Left ventricle myocardium superior (tissue), 1 donor: ENCODE data around the gene FCER1G. TPM values are rescaled to one million over a fixed set of nuclear protein-coding genes. Genes with fewer than 3 reads are reported as not detected.

Experiments
- ATAC-seq: fragments of 200-7000 bp; cut with Tn5 transposase; one replicate; pipeline ENCODE4 v1.9.1; 2020; ENCODE audit warnings: mild to moderate bottlenecking, moderate library complexity
- DNase-seq: peaks from one replicate; pipeline ENCODE4 v3.0.0-alpha.2; 2020
- intact Hi-C: fragments of 100-400 bp; cut with micrococcal nuclease; formaldehyde crosslinking; loops from one replicate; pipeline ENCODE4 v1.11.0; 2022
- long read RNA-seq: library from polyadenylated mRNA; unstranded; transcript quantifications from one replicate; pipeline ENCODE4 v2.0.0, GENCODE V29; 2021
- total RNA-seq: library from RNA; stranded (reverse); fragmentation: NEBNext Ultra II Directional; extraction: Animal tissue kit (Norgen Biotek cat#: 25700); gene quantifications from one replicate; pipeline ENCODE4 v1.2.1, GENCODE V29; 2021
- donor health status: DM: no; HTN: yes; CAD: no; lungs with severe emphysema.

Gene FCER1G
- total RNA-seq, result 24.8 TPM
- long read RNA-seq, transcript FCER1G-201 (5 exons, 591 nt), result major isoform, 14 of 17 reads
- long read RNA-seq, partial matches to known transcripts, result 1 of 17 reads
- long read RNA-seq, other reads (novel, unspliced or antisense), result 1 of 17 reads

GRCh38 chr1:161215076-161215475 lies at the start of gene FCER1G:
Gene FCER1G, plus strand, starts transcription at chr1:161215295. Its CDS starts 27 bp downstream, at chr1:161215322.
- DNase-seq (peak; percentile 69), ATAC-seq (peak; percentile 69)
- intact Hi-C loops, result no loop called here

- intact Hi-C loops, result no loop called here
These were observed 49.1 kb upstream of the FCER1G start, which contains the start of gene PPOX for GRCh38 chr1:161165742-161166668. Gene PPOX, plus strand, starts transcription at chr1:161166426. Its CDS starts 422 bp downstream, at chr1:161166848.

GRCh38 chr1:161166669-161167548 lies 48.2 kb upstream of the FCER1G start:
- ATAC-seq (no peak), DNase-seq (peak; percentile 37)
- intact Hi-C loops, result no loop called here

More at GRCh38 chr1:161165742-161166668, 49.1 kb upstream of the FCER1G start, which contains the start of gene PPOX:
- ATAC-seq, result peak; percentile 95
- peak; percentile 96 for DNase-seq

GRCh38 chr1:161168906-161169305 lies 46.2 kb upstream of the FCER1G start:
- DNase-seq, result no peak
- intact Hi-C loops, result no loop called here
- ATAC-seq, result no peak

GRCh38 chr1:161171191-161171590 lies 43.9 kb upstream of the FCER1G start:
- ATAC-seq (no peak), DNase-seq (no peak)

GRCh38 chr1:161171696-161172095 lies 43.4 kb upstream of the FCER1G start:
- DNase-seq, result no peak
- intact Hi-C loops, result no loop called here
- ATAC-seq, result no peak

More at GRCh38 chr1:161171191-161171590, 43.9 kb upstream of the FCER1G start:
- intact Hi-C loops, result no loop called here

- no peak for ATAC-seq
- intact Hi-C loops, result no loop called here
- DNase-seq, result no peak
These were observed 42.7 kb upstream of the FCER1G start for GRCh38 chr1:161172349-161172748.

- ATAC-seq (peak; percentile 6), DNase-seq (no peak)
- intact Hi-C loops, result no loop called here
These were observed 42.2 kb upstream of the FCER1G start for GRCh38 chr1:161172776-161173376.

GRCh38 chr1:161173711-161174110 lies 41.4 kb upstream of the FCER1G start:
- no peak for ATAC-seq
- no peak for DNase-seq
- intact Hi-C loops, result no loop called here

- no peak for DNase-seq
- intact Hi-C loops, result no loop called here
- ATAC-seq, result no peak
These were observed 40.2 kb upstream of the FCER1G start for GRCh38 chr1:161174911-161175310.

GRCh38 chr1:161175771-161176453 lies 39.2 kb upstream of the FCER1G start:
- DNase-seq, result no peak
- intact Hi-C loops, result no loop called here
- ATAC-seq, result no peak

- intact Hi-C loops, result no loop called here
- no peak for ATAC-seq
- DNase-seq, result no peak
These were observed 38.5 kb upstream of the FCER1G start for GRCh38 chr1:161176468-161177111.

GRCh38 chr1:161177112-161177935 lies 37.8 kb upstream of the FCER1G start, which contains the start of gene B4GALT3:
Gene B4GALT3, minus strand, starts transcription at chr1:161177507. Its CDS starts 1,447 bp downstream, at chr1:161176060.
- intact Hi-C loops, result no loop called here
- DNase-seq (peak; percentile 94), ATAC-seq (peak; percentile 96)

- DNase-seq (no peak), ATAC-seq (no peak)
- intact Hi-C loops, result no loop called here
These were observed 37.2 kb upstream of the FCER1G start for GRCh38 chr1:161177936-161178244.

- intact Hi-C loops, result no loop called here
- no peak for DNase-seq
- no peak for ATAC-seq
These were observed 35.4 kb upstream of the FCER1G start for GRCh38 chr1:161179698-161180097.

GRCh38 chr1:161180639-161181038 lies 34.5 kb upstream of the FCER1G start:
- DNase-seq (no peak), ATAC-seq (no peak)
- intact Hi-C loops, result no loop called here

GRCh38 chr1:161182214-161182613 lies 32.9 kb upstream of the FCER1G start:
- intact Hi-C loops, result no loop called here
- no peak for DNase-seq
- ATAC-seq, result no peak
